T-cell (primary cell): ENCODE measurements around the gene BABAM2. TPM values are rescaled to one million over a fixed set of nuclear protein-coding genes. Genes with fewer than 3 reads are reported as not detected.

Experiments used
- ATAC-seq, 4 experiments: fragments of 200-7000 bp in 3 of 4; fragments of 150-1000 bp in 1 of 4; cut with Tn5 transposase; replicated peaks in 1 of 4; 1 replicate in 3 of 4; 2 replicates in 1 of 4; pipeline ENCODE4 v1.10.0; 2021; ENCODE audit warnings: moderate library complexity in 3 of 4, mild to moderate bottlenecking in 2 of 4, moderate number of reproducible peaks in 1 of 4
- CTCF ChIA-PET, 2 donors: fragments of 300-600 bp; sonication (Branson Sonifier 250); formaldehyde crosslinking; loops; one replicate each; lab custom pipeline; 2022; ENCODE audit warnings: antibody characterized with exemption in 2 of 2; lab: Charles Lee
- POLR2A ChIA-PET, 2 donors: fragments of 300-600 bp; sonication (Branson Sonifier 250); formaldehyde crosslinking; loops; one replicate each; lab custom pipeline; 2022; ENCODE audit warnings: antibody characterized with exemption in 2 of 2; lab: Charles Lee
- DNase-seq, 35 experiments: peaks; one replicate each; pipeline versions ENCODE4 v3.0.0 to v3.0.0-alpha.2; 2013 to 2023
- H3K27ac ChIP-seq: one replicate; pipeline ENCODE4 v1.5.1; 2013; ENCODE audit warnings: low read length
- H3K27me3 ChIP-seq, 2 experiments: replicated peaks in 1 of 2; 1 replicate in 1 of 2; 2 replicates in 1 of 2; pipeline versions ENCODE4 v1.6.1 to v1.7.0; 2013; ENCODE audit warnings: low read length in 1 of 2, mixed read lengths in 1 of 2; ENCODE audit not compliant: control insufficient read depth in 2 of 2, insufficient read depth in 2 of 2; ENCODE audit errors: extremely low read depth in 1 of 2
- H3K36me3 ChIP-seq, 2 donors: 1 replicate in 1 of 2; 2 replicates in 1 of 2; pipeline versions ENCODE4 v1.6.1 to v1.7.0; 2013; ENCODE audit warnings: low read length in 1 of 2; ENCODE audit not compliant: control insufficient read depth in 2 of 2, insufficient read depth in 1 of 2; ENCODE audit errors: extremely low read depth in 1 of 2
- H3K4me1 ChIP-seq, 2 experiments: 1 replicate in 1 of 2; 2 replicates in 1 of 2; pipeline versions ENCODE4 v1.6.1 to v1.7.0; 2013; ENCODE audit warnings: low read length in 2 of 2, mixed read lengths in 1 of 2; ENCODE audit not compliant: insufficient read depth in 2 of 2, control insufficient read depth in 1 of 2; ENCODE audit errors: extremely low read depth in 1 of 2
- H3K4me3 ChIP-seq, 2 donors: 1 replicate in 1 of 2; 2 replicates in 1 of 2; pipeline versions ENCODE4 v1.5.1 to v1.7.0; 2013; ENCODE audit warnings: mild to moderate bottlenecking in 2 of 2, low read length in 1 of 2, moderate library complexity in 1 of 2; ENCODE audit not compliant: control insufficient read depth in 1 of 2; ENCODE audit errors: extremely low read depth in 1 of 2
- H3K9me3 ChIP-seq: 2 replicates; pipeline ENCODE4 v1.7.0; 2013
- H3K27ac Mint-ChIP-seq, 2 donors: one replicate each; pipeline ENCODE4 v1.8.0; 2020 to 2021; ENCODE audit warnings: mild to moderate bottlenecking in 2 of 2, mixed read lengths in 2 of 2
- H3K27me3 Mint-ChIP-seq, 2 donors: one replicate each; pipeline ENCODE4 v1.8.0; 2021 to 2022; ENCODE audit warnings: mixed read lengths in 2 of 2
- H3K36me3 Mint-ChIP-seq: one replicate; pipeline ENCODE4 v1.8.0; 2021; ENCODE audit warnings: mixed read lengths
- H3K4me1 Mint-ChIP-seq, 3 donors: one replicate each; pipeline ENCODE4 v1.8.0; 2020 to 2022; ENCODE audit warnings: mixed read lengths in 3 of 3, mild to moderate bottlenecking in 1 of 3
- H3K4me3 Mint-ChIP-seq, 3 donors: one replicate each; pipeline ENCODE4 v1.8.0; 2020 to 2022; ENCODE audit warnings: mild to moderate bottlenecking in 3 of 3, mixed read lengths in 3 of 3, moderate library complexity in 3 of 3
- H3K9me3 Mint-ChIP-seq, 3 donors: one replicate each; pipeline ENCODE4 v1.8.0; 2020 to 2022; ENCODE audit warnings: mixed read lengths in 3 of 3
- WGBS: methylation state at CpG from one replicate; pipeline ENCODE4 v1.1.5; 2013; ENCODE audit warnings: missing lambda C conversion rate; ENCODE audit not compliant: insufficient coverage; 5-methylcytosine and 5-hydroxymethylcytosine counted together
- total RNA-seq, 35 experiments: library from RNA in 6 of 35; stranded (reverse) in 6 of 35; fragments of 120-200 nt in 1 of 35; gene quantifications; one replicate each; pipeline versions ENCODE4 v1.2.1 to v1.2.4 and lab custom pipeline; 2013 to 2026

BABAM2 gene
- total RNA-seq, 5 donors from 2014 or later (not counting 1 experiment from before 2014, with no cell fraction given), result 28.4 to 45.2 (median 37.4) TPM

DNA sequence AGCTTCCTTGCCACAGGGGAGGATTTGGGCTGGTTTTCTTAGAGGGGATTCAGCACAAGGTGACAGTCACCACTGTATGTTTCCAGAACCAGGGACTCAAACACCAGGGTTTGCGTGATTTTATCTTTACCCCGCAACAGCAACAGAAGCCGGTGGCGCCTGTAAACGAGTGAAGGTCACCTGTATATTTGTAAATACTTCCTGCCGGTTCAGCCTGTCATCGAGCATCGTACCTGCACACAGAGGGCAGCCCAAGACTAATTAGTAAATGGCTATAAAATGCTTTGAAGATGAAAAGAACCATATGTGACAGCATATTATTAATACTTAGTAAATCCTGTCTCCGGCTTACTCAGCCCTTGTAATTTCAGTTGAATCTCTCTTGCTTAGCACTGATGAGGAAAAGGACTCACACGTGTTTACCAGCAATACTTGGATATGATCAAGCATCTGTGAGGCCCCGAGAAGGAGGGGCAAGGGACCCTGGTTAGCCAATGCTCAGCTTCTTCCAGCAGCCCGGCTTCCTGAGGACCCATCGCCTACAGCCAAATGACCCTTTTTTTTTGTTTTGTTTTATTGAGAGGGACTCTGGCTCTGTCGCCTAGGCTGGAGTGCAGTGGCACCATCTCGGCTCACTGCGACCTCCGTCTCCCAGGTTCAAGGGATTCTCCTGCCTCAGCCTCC, 450.8 kb downstream of the BABAM2 start:
- Histone ChIP-seq H3K27ac (no peak overlapping the region), H3K9me3 (no peaks in the 10 kb centered on the region), H3K4me3 (no peak overlapping the region), H3K27me3 (no peaks in the 10 kb centered on the region), H3K4me1 (no peaks in the 10 kb centered on the region), H3K36me3 (no peaks in the 10 kb centered on the region)
- Mint-ChIP-seq H3K27ac (no peak overlapping the region), H3K27me3 (no peaks in the 10 kb centered on the region), H3K4me1 (peaks cover 0 to under 1% (median 0%) of the 10 kb centered on the region in 3 donors), H3K4me3 (no peak overlapping the region), H3K36me3 (peaks cover 8% of the 10 kb centered on the region), H3K9me3 (no peaks in the 10 kb centered on the region)
- ATAC-seq (no peak), DNase-seq (no peak)
- ChIA-PET CTCF (no interaction called here), POLR2A (no interaction called here)
- WGBS, result 94% methylated on average over 8 of the region's 17 CpGs

GRCh38 chr2:28342081-28342967, 451.8 kb downstream of the BABAM2 start:
- ChIA-PET CTCF (no interaction called here), POLR2A (no interaction called here)
- Mint-ChIP-seq H3K36me3 (peaks cover 8% of the 10 kb centered on the region), H3K27ac (peak overlapping the region in 1 of 2 donors; percentile 36), H3K4me1 (peaks cover 3 to 10% (median 9%) of the 10 kb centered on the region in 3 donors), H3K27me3 (no peaks in the 10 kb centered on the region), H3K4me3 (no peak overlapping the region), H3K9me3 (no peaks in the 10 kb centered on the region)
- no peaks in the 10 kb centered on the region for H3K9me3 ChIP-seq
- H3K27me3 ChIP-seq, result no peaks in the 10 kb centered on the region
- ATAC-seq (no peak), DNase-seq (no peak)
- H3K4me1 ChIP-seq, result peaks cover 0 to 6% of the 10 kb centered on the region in 2 experiments
- H3K4me3 ChIP-seq, result no peak overlapping the region
- no peaks in the 10 kb centered on the region for H3K36me3 ChIP-seq
- 95% methylated on average over 8 of the region's 15 CpGs for WGBS
- H3K27ac ChIP-seq, result no peak overlapping the region

GRCh38 chr2:28343184-28343942, 452.8 kb downstream of the BABAM2 start:
- no peak for DNase-seq
- H3K27ac ChIP-seq, result no peak overlapping the region
- WGBS, result 90% methylated on average over 2 of the region's 5 CpGs
- Mint-ChIP-seq H3K36me3 (peaks cover 8% of the 10 kb centered on the region), H3K4me1 (peaks cover 12 to 20% (median 18%) of the 10 kb centered on the region in 3 donors), H3K9me3 (no peaks in the 10 kb centered on the region), H3K27ac (peak overlapping the region; percentile 16 to 52), H3K27me3 (no peaks in the 10 kb centered on the region), H3K4me3 (no peak overlapping the region)
- H3K9me3 ChIP-seq, result no peaks in the 10 kb centered on the region
- peaks cover 4 to 17% of the 10 kb centered on the region in 2 experiments for H3K4me1 ChIP-seq
- no peak overlapping the region for H3K4me3 ChIP-seq
- H3K36me3 ChIP-seq, result no peaks in the 10 kb centered on the region
- POLR2A ChIA-PET, result no interaction called here
- CTCF ChIA-PET, result interaction anchor here in 1 of 2 donors (0.6 kb wide), 1 partner anchor 20 kb away, joined by 5 read pairs; no protein-coding TSS in a partner anchor
- no peaks in the 10 kb centered on the region for H3K27me3 ChIP-seq
- ATAC-seq, result no peak

- no peak overlapping the region for H3K27ac ChIP-seq
- no peak overlapping the region for H3K4me3 Mint-ChIP-seq
- H3K36me3 ChIP-seq, result no peaks in the 10 kb centered on the region
- peaks cover 20 to 28% (median 26%) of the 10 kb centered on the region in 3 donors for H3K4me1 Mint-ChIP-seq
- ATAC-seq (no peak), DNase-seq (no peak)
- POLR2A ChIA-PET, result no interaction called here
- H3K27me3 Mint-ChIP-seq, result no peaks in the 10 kb centered on the region
- H3K9me3 Mint-ChIP-seq, result no peaks in the 10 kb centered on the region
- CTCF ChIA-PET, result no interaction called here
- no peaks in the 10 kb centered on the region for H3K9me3 ChIP-seq
- peak overlapping the region in 1 of 2 donors; percentile 27 for H3K27ac Mint-ChIP-seq
- H3K4me3 ChIP-seq, result no peak overlapping the region
- peaks cover 4 to 23% of the 10 kb centered on the region in 2 experiments for H3K4me1 ChIP-seq
- 87% methylated on average over 9 of the region's 20 CpGs for whole genome bisulfite sequencing
- peaks cover 3% of the 10 kb centered on the region for H3K36me3 Mint-ChIP-seq
- no peaks in the 10 kb centered on the region for H3K27me3 ChIP-seq
These were observed 453.6 kb downstream of the BABAM2 start for GRCh38 chr2:28343971-28344715.

- ChIA-PET POLR2A (no interaction called here), CTCF (no interaction called here)
- H3K27ac ChIP-seq, result no peak overlapping the region
- H3K27me3 ChIP-seq, result no peaks in the 10 kb centered on the region
- 92% methylated on average over 22 of the region's 30 CpGs for WGBS
- no peak overlapping the region for H3K4me3 Mint-ChIP-seq
- peak overlapping the region in 1 of 2 donors; percentile 27 for H3K27ac Mint-ChIP-seq
- H3K4me1 Mint-ChIP-seq, result peaks cover 23 to 31% (median 30%) of the 10 kb centered on the region in 3 donors
- no peaks in the 10 kb centered on the region for H3K9me3 ChIP-seq
- H3K4me1 ChIP-seq, result peaks cover 4 to 30% of the 10 kb centered on the region in 2 experiments
- H3K27me3 Mint-ChIP-seq, result no peaks in the 10 kb centered on the region
- H3K36me3 ChIP-seq, result no peaks in the 10 kb centered on the region
- ATAC-seq (no peak), DNase-seq (no peak)
- no peak overlapping the region for H3K4me3 ChIP-seq
- H3K9me3 Mint-ChIP-seq, result no peaks in the 10 kb centered on the region
- H3K36me3 Mint-ChIP-seq, result no peaks in the 10 kb centered on the region
These were observed 454.3 kb downstream of the BABAM2 start for GRCh38 chr2:28344756-28345373.
